Measurements from ENCODE around the gene ESRRG. TPM values are rescaled to one million over a fixed set of nuclear protein-coding genes. Genes with fewer than 3 reads are reported as not detected.

Gene ESRRG
- polyA plus RNA-seq, 4 donors = 38.0 to 57.4 (median 50.7) TPM

GRCh38 chr1:216640100-216640499 lies 83.1 kb downstream of the ESRRG start:
- no peak for DNase-seq (ENCODE audit: low read depth in 4 of 4, low spot score in 3 of 4)

GRCh38 chr1:216632980-216633379 lies 90.2 kb downstream of the ESRRG start:
- no peak for DNase-seq (ENCODE audit: low read depth in 4 of 4, low spot score in 3 of 4)

GRCh38 chr1:216630532-216630931 lies 92.7 kb downstream of the ESRRG start:
- no peak for DNase-seq (ENCODE audit: low read depth in 4 of 4, low spot score in 3 of 4)

GRCh38 chr1:216627252-216627651 lies 96.0 kb downstream of the ESRRG start:
- DNase-seq (ENCODE audit: low read depth in 4 of 4, low spot score in 3 of 4) = no peak

- no peak for DNase-seq (ENCODE audit: low read depth in 4 of 4, low spot score in 3 of 4)
These were observed 96.7 kb downstream of the ESRRG start for GRCh38 chr1:216626394-216627067.

GRCh38 chr1:216621536-216621935 lies 101.7 kb downstream of the ESRRG start:
- DNase-seq (ENCODE audit: low read depth in 4 of 4, low spot score in 3 of 4) = no peak

- no peak for DNase-seq (ENCODE audit: low read depth in 4 of 4, low spot score in 3 of 4)
These were observed 106.0 kb downstream of the ESRRG start for GRCh38 chr1:216617081-216617875.

GRCh38 chr1:216616425-216616824 lies 106.8 kb downstream of the ESRRG start:
- no peak for DNase-seq (ENCODE audit: low read depth in 4 of 4, low spot score in 3 of 4)

- DNase-seq (ENCODE audit: low read depth in 4 of 4, low spot score in 3 of 4) = no peak
These were observed 109.0 kb downstream of the ESRRG start for GRCh38 chr1:216614011-216614934.

GRCh38 chr1:216612291-216612690 lies 110.9 kb downstream of the ESRRG start:
- no peak for DNase-seq (ENCODE audit: low read depth in 4 of 4, low spot score in 3 of 4)

GRCh38 chr1:216607067-216607697 lies 116.0 kb downstream of the ESRRG start:
- no peak for DNase-seq (ENCODE audit: low read depth in 4 of 4, low spot score in 3 of 4)

GRCh38 chr1:216606047-216606637 lies 117.1 kb downstream of the ESRRG start:
- DNase-seq (ENCODE audit: low read depth in 4 of 4, low spot score in 3 of 4) = no peak

- DNase-seq (ENCODE audit: low read depth in 4 of 4, low spot score in 3 of 4) = no peak
These were observed 118.5 kb downstream of the ESRRG start for GRCh38 chr1:216604771-216605170.

GRCh38 chr1:216600730-216601609 lies 122.3 kb downstream of the ESRRG start:
- peak; percentile 63 to 78 (median 66) for DNase-seq (ENCODE audit: low read depth in 4 of 4, low spot score in 3 of 4)

GRCh38 chr1:216599851-216600250 lies 123.4 kb downstream of the ESRRG start:
- DNase-seq (ENCODE audit: low read depth in 4 of 4, low spot score in 3 of 4) = no peak

- no peak for DNase-seq (ENCODE audit: low read depth in 4 of 4, low spot score in 3 of 4)
These were observed 124.8 kb downstream of the ESRRG start for GRCh38 chr1:216598448-216598847.

- peak in 1 of 4 donors; percentile 13 for DNase-seq (ENCODE audit: low read depth in 4 of 4, low spot score in 3 of 4)
These were observed 126.9 kb downstream of the ESRRG start for GRCh38 chr1:216596281-216596862.

- DNase-seq (ENCODE audit: low read depth in 4 of 4, low spot score in 3 of 4) = no peak
These were observed 135.5 kb downstream of the ESRRG start for GRCh38 chr1:216587715-216588114.

GRCh38 chr1:216582151-216582550 lies 141.1 kb downstream of the ESRRG start:
- DNase-seq (ENCODE audit: low read depth in 4 of 4, low spot score in 3 of 4) = no peak
